GM12874 (cell line): ENCODE measurements around the gene UBC.

Source experiments
- TF ChIP-seq, protein P1 (sequence below): IDR thresholded peaks from 2 replicates; pipeline ENCODE4 v1.5.1; 2011; ENCODE audit warnings: low read depth, mild to moderate bottlenecking, control low read depth, low read length, moderate library complexity; ENCODE audit not compliant: insufficient read depth

Gene UBC

DNA sequence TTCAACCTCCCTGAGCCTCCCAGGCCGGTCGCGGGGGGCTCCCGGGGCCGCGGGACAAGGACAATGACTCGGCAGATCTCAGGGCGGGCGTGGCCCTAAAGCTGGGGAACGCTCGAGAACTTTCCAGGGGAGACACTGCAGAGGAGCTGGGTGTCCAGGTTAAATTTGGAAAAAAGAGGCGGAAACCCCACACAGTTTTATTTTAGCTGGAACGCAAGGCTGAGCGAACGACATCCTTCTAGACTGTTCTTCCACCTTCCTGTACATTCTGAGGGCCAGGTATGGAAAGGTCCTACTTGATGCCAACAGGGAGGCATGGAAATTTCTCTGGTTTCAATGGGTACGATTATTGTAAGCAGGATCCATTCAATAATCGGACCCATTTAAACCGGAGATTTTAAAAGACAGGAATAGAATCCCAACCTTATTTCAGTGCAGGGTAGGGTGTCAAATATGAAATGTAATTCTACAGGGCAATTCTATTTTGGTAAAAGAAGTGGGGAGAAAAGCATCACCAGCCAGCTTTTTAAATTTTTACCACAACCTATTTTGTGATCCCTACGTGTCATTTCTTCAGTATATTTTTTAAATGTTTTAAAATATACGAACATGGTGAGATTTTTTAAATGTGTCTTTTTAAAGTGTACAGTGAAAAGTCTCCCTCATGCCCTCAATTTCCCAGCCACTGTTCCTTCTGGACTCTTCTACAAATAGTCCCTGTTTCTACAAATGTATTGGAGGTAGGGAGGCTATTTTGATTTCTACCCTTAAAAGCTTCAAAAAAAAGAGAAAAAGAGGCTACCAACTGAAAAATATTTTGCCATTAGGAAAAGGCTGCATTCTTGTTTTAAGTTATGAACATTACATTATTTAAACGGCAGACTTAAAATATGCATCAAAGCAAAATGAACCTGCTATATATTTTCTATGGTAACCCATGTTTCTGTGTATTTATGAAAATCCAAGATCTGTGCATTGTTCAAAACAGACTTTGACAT, 1.1 kb upstream of the UBC start:
- TF ChIP-seq, protein P1, sequence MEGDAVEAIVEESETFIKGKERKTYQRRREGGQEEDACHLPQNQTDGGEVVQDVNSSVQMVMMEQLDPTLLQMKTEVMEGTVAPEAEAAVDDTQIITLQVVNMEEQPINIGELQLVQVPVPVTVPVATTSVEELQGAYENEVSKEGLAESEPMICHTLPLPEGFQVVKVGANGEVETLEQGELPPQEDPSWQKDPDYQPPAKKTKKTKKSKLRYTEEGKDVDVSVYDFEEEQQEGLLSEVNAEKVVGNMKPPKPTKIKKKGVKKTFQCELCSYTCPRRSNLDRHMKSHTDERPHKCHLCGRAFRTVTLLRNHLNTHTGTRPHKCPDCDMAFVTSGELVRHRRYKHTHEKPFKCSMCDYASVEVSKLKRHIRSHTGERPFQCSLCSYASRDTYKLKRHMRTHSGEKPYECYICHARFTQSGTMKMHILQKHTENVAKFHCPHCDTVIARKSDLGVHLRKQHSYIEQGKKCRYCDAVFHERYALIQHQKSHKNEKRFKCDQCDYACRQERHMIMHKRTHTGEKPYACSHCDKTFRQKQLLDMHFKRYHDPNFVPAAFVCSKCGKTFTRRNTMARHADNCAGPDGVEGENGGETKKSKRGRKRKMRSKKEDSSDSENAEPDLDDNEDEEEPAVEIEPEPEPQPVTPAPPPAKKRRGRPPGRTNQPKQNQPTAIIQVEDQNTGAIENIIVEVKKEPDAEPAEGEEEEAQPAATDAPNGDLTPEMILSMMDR, result no peak

DNA sequence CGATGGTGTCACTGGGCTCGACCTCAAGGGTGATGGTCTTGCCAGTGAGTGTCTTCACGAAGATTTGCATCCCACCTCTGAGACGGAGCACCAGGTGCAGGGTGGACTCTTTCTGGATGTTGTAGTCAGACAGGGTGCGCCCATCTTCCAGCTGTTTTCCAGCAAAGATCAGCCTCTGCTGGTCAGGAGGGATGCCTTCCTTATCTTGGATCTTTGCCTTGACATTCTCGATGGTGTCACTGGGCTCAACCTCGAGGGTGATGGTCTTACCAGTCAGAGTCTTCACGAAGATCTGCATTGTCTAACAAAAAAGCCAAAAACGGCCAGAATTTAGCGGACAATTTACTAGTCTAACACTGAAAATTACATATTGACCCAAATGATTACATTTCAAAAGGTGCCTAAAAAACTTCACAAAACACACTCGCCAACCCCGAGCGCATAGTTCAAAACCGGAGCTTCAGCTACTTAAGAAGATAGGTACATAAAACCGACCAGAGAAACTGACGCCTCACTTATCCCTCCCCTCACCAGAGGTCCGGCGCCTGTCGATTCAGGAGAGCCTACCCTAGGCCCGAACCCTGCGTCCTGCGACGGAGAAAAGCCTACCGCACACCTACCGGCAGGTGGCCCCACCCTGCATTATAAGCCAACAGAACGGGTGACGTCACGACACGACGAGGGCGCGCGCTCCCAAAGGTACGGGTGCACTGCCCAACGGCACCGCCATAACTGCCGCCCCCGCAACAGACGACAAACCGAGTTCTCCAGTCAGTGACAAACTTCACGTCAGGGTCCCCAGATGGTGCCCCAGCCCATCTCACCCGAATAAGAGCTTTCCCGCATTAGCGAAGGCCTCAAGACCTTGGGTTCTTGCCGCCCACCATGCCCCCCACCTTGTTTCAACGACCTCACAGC, 717 bp downstream of the UBC start:
- TF ChIP-seq, protein P1, result peak; percentile 68

DNA sequence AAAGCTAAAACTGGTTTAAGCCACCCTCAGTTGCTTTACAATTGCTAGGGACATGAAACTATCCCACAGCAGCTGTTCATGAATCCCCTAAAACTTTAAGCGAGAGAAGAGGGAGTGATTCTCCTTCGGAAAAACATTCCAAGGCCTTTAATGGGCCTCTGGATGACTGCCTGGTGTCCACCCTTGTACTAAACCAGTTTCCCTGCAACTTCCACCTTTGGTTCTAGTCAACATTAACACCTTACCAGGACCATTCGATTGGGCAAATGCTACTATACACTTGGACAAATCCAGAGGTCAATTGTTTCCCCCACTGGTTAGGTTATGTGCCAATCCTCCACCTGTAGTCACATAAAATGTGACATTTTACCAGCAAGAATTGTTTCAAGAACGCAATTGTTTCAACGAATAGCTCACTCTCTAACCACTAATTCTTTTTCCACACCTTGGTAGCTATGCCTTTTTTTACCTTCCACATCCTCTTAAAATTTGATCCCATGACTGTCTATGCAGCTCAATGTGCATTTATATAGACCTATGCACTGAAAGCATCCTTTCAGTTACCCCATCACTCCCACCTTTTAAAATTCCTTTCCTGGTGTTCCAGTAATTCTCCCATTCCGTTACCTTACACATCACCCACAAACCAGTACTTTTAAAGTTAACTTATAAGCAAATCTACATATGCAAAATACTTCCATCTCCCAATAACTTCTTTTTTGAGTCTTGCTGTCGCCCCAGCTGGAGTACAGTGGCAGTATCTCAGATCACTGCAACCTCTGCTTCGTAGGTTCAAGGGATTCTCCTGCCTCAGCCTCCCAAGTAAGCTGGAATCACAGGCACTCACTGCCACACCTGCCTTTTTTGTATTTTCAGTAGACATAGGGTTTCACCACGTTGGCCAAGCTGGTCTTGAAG, 3.6 kb downstream of the UBC start:
- TF ChIP-seq, protein P1, result no peak

DNA sequence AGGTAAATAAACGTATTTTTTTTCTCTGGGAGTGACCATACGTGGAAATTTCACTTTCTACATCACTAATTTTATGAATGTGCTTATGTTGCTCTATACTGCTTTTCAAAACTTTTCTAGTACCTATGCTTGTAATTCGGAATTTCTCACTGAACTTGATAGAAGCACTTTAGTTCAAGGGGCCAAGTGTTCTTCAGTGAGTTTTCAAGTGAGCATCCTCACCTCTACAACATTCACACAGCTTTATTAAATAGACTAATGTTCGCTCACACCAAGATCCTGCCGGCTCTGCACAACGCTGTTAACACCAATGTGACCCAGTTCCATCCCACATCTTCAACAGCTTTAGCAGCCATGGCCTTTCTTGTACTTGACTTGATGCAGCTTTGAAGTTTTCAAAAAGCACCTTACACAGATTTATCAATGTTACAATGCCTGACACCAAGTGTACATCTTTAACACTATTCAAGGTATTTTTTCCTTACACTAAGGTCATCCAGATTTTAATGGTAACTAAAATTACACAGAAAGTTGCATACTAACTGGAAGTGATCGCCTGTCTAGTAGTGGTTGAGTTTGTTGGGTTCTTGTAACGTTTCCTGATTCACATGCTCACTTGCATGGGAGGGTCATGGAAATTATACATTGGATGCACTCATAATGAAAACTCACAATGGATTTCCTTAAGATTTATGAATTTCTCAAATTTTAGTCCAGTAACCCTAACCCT, 4.5 kb downstream of the UBC start:
- TF ChIP-seq, protein P1, result no peak

DNA sequence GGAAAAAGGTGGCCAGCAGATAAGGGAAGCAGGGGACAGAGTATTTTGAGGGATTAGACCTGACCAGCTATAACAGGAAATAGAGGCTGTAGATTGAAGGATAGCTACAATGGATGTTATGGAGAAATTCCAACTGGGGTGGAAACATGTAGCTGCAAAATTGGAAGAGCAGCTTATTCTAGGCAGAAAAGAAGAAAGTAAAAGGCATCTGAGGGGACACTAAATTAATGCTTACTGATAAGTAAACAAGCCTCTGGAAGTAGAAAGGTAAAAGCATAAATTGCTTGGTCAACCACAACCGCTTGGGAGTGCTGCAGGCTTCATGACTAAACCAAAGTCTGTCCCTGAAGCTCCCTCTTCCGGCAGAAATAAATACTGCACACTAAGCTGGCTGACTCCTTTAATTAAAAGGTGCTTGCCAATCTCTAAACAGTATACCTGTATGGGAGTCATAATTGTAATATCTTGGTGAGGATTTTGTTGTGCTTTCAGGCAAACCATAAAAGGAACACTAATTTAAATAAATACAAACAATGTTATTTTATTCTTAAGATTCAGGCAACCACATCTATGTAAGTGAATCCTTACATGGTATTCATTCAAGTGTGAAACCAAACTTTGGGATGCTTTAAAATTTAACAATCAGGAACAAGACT, 7.7 kb downstream of the UBC start:
- TF ChIP-seq, protein P1, result peak; percentile 90
